IPS DF 6.9 (cell line): ENCODE data around the gene ETS2.

Experiments used
- DNase-seq: peaks from one replicate; pipeline ENCODE4 v3.0.0-alpha.2; 2013; ENCODE audit warnings: low read depth, low spot score
- H3K27ac ChIP-seq: one replicate; pipeline ENCODE4 v1.5.1; 2013; ENCODE audit warnings: low read length, control low read depth
- H3K27me3 ChIP-seq: 2 replicates; pipeline ENCODE4 v1.6.1; 2013; ENCODE audit warnings: mild to moderate bottlenecking, low read length; ENCODE audit not compliant: control insufficient read depth, insufficient read depth
- H3K36me3 ChIP-seq: 2 replicates; pipeline ENCODE4 v1.6.1; 2013; ENCODE audit warnings: low read length; ENCODE audit not compliant: control insufficient read depth, insufficient read depth
- H3K4me1 ChIP-seq: 2 replicates; pipeline ENCODE4 v1.6.1; 2013; ENCODE audit warnings: low read length; ENCODE audit not compliant: control insufficient read depth, insufficient read depth
- H3K4me3 ChIP-seq: 2 replicates; pipeline ENCODE4 v1.5.1; 2013; ENCODE audit warnings: mild to moderate bottlenecking, low read length
- H3K9me3 ChIP-seq: 2 replicates; pipeline ENCODE4 v1.6.1; 2013; ENCODE audit warnings: low read length, inconsistent platforms; ENCODE audit not compliant: control insufficient read depth, insufficient read depth
- WGBS: extraction: QIAGEN DNeasy Blood & Tissue Kit; methylation state at CpG from one replicate; pipeline ENCODE4 v1.1.7; 2013; ENCODE audit warnings: mixed read lengths, missing lambda C conversion rate; ENCODE audit not compliant: insufficient read length, insufficient coverage; 5-methylcytosine and 5-hydroxymethylcytosine counted together

Gene ETS2

DNA sequence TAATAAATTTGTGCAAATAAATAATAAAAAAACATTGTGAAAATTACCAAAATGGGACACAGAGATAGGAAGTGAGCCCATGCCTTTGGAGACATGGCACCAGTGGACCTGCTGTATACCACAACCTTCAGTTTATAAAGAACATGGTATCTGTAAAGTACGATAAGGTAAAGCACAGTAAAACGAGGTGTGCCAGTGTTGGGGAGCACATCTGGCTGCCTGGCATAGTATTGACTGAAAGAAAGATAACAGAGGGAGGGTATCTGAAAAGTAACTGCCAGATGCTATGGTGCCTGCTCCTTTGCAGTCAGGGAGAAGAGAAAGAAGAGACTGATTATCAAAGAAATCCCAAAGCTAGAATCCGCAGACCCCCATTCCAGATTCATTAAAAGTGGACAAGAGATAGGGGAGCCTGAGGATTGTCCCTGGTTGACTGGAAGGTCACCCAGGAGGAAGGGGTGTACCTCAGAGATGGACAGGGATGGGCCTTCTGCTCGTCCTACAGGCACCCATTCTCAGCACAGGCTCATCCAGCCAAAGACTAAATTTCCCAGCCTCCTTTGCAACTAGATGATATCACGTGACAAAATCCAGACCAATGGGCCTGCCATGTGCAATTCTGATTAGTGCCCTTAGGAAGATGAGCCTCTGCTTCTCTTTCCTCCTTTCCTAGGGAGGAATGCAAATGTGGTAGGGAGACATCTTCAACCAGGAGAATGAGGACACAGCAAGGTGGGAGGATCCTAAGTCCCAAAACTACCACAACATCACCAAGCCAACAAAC, 12.9 kb upstream of the ETS2 start:
- H3K9me3 ChIP-seq = no peaks in the 10 kb centered on the region
- H3K27me3 ChIP-seq = no peaks in the 10 kb centered on the region
- no peaks in the 10 kb centered on the region for H3K36me3 ChIP-seq
- no peak overlapping the region for H3K4me3 ChIP-seq
- DNase-seq = no peak
- no peak overlapping the region for H3K27ac ChIP-seq
- WGBS = no CpG with 5 or more reads among the region's 5 CpGs
- H3K4me1 ChIP-seq = peaks cover under 1% of the 10 kb centered on the region; the same call in 1 of the 2 replicates

GRCh38 chr21:38793926-38794713, 11.6 kb upstream of the ETS2 start:
- Histone ChIP-seq H3K36me3 (no peaks in the 10 kb centered on the region), H3K4me1 (no peaks in the 10 kb centered on the region), H3K9me3 (no peaks in the 10 kb centered on the region), H3K27ac (no peak overlapping the region), H3K4me3 (no peak overlapping the region), H3K27me3 (no peaks in the 10 kb centered on the region)
- no CpG with 5 or more reads among the region's 16 CpGs for WGBS
- no peak for DNase-seq

DNA sequence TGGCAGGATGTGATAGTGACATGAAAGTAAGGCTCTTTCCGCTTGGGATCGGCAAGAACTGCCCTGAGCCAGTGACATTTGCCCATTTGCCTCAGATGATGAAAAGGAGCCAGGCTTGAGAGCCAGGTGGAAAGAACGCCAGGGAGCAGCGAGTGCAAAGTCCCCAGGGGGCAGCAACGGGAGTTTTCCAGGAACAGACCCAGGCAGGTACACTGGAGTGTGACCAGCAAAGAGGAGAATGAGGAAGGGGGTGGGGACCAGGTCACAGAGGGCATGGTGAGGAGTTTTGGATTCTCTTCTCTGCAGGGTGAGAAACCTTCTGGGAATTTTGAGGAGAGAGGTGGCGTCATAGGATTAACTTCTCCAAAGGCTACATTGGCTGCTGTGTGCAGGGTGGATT, 10.8 kb upstream of the ETS2 start:
- no peaks in the 10 kb centered on the region for H3K27me3 ChIP-seq
- no peak for DNase-seq
- WGBS = no CpG with 5 or more reads among the region's 6 CpGs
- H3K4me1 ChIP-seq = no peaks in the 10 kb centered on the region
- no peaks in the 10 kb centered on the region for H3K9me3 ChIP-seq
- H3K4me3 ChIP-seq = no peak overlapping the region
- H3K27ac ChIP-seq = no peak overlapping the region
- no peaks in the 10 kb centered on the region for H3K36me3 ChIP-seq

DNA sequence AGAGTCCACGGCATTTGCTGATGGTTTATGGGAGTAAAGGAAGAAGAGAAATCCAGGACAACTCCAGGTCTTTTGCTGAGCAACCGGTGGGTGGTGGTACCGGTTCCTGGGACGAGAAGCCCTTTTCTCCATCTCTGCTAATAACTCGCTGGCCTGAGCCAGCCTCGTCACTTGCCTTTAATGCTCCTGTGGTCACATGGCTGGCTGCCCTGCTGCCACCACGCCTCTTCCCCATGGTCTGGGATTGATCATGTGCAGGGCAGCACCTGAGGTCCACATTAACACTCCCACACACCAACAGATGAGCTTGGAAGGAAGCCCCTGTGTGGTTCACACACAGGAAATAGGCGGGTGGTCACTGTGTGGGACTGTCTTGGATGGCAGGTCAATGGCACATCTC, 10.3 kb upstream of the ETS2 start:
- no peak overlapping the region for H3K4me3 ChIP-seq
- H3K9me3 ChIP-seq = no peaks in the 10 kb centered on the region
- H3K27me3 ChIP-seq = no peaks in the 10 kb centered on the region
- H3K36me3 ChIP-seq = no peaks in the 10 kb centered on the region
- H3K27ac ChIP-seq = no peak overlapping the region
- no CpG with 5 or more reads among the region's 8 CpGs for WGBS
- no peak for DNase-seq
- H3K4me1 ChIP-seq = no peaks in the 10 kb centered on the region

DNA sequence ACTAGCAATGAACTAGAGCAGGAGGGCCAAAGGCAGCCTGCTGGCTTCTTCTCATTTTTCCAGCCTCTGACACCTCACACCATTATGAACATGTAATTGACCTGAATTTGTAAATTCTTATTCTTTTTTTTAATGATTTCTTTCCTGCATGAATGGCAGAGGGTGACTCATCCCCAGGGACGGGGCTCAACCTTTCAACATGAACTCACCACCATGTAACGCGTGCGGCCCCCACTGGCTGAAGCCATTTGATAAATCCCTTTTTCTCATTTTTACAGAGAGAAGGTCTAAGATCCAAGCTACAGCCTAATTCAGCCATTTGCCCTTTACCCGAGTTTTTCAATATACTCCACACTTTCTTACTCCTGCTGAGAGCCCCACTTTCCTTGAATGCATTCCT, 9.3 kb upstream of the ETS2 start:
- no peak for DNase-seq
- no peaks in the 10 kb centered on the region for H3K9me3 ChIP-seq
- no peaks in the 10 kb centered on the region for H3K27me3 ChIP-seq
- H3K27ac ChIP-seq = no peak overlapping the region
- WGBS = no CpG with 5 or more reads among the region's 5 CpGs
- no peaks in the 10 kb centered on the region for H3K36me3 ChIP-seq
- no peak overlapping the region for H3K4me3 ChIP-seq
- H3K4me1 ChIP-seq = no peaks in the 10 kb centered on the region

DNA sequence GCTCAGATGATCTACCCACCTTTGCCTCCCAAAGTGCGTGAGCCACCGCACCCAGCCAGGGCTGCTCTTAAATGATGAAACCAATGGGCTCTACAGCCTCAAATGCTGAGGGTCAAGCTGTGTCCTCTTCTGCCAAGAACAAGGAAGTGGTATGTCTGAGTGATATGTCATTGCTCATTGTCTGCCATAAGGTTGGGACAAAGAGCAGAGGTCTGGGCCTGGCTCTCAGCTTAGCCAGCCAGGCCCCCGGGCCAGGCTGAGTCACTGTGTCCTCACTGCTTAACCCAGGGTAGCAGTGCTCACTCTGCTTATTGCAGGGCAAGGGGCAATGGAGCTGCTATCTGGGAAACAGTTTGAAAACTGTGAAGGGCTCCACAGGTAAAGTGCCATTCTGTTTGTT, 8.3 kb upstream of the ETS2 start:
- H3K27me3 ChIP-seq = no peaks in the 10 kb centered on the region
- no peaks in the 10 kb centered on the region for H3K36me3 ChIP-seq
- no CpG with 5 or more reads among the region's 3 CpGs for WGBS
- H3K4me3 ChIP-seq = no peak overlapping the region
- no peak overlapping the region for H3K27ac ChIP-seq
- no peaks in the 10 kb centered on the region for H3K9me3 ChIP-seq
- H3K4me1 ChIP-seq = no peaks in the 10 kb centered on the region
- no peak for DNase-seq

GRCh38 chr21:38798081-38798480, 7.6 kb upstream of the ETS2 start:
- H3K27ac ChIP-seq = no peak overlapping the region
- H3K4me3 ChIP-seq = no peak overlapping the region
- no peaks in the 10 kb centered on the region for H3K36me3 ChIP-seq
- no peaks in the 10 kb centered on the region for H3K27me3 ChIP-seq
- no peaks in the 10 kb centered on the region for H3K4me1 ChIP-seq
- H3K9me3 ChIP-seq = no peaks in the 10 kb centered on the region
- no peak for DNase-seq
- 100% methylated on average over 3 of the region's 6 CpGs for WGBS

- Histone ChIP-seq H3K4me3 (no peak overlapping the region), H3K27ac (no peak overlapping the region), H3K36me3 (no peaks in the 10 kb centered on the region), H3K27me3 (no peaks in the 10 kb centered on the region), H3K9me3 (no peaks in the 10 kb centered on the region), H3K4me1 (no peaks in the 10 kb centered on the region)
- WGBS = no CpG with 5 or more reads among the region's 7 CpGs
- no peak for DNase-seq
Observed at GRCh38 chr21:38798481-38798882, 7.2 kb upstream of the ETS2 start.

- Histone ChIP-seq H3K9me3 (no peaks in the 10 kb centered on the region), H3K27ac (no peak overlapping the region), H3K27me3 (no peaks in the 10 kb centered on the region), H3K4me1 (no peaks in the 10 kb centered on the region), H3K4me3 (no peak overlapping the region), H3K36me3 (no peaks in the 10 kb centered on the region)
- no CpG with 5 or more reads among the region's 5 CpGs for WGBS
- no peak for DNase-seq
Observed at GRCh38 chr21:38800046-38800758, 5.5 kb upstream of the ETS2 start.

- no peaks in the 10 kb centered on the region for H3K27me3 ChIP-seq
- H3K4me1 ChIP-seq = no peaks in the 10 kb centered on the region
- H3K36me3 ChIP-seq = no peaks in the 10 kb centered on the region
- no peak for DNase-seq
- no CpG with 5 or more reads among the region's 12 CpGs for WGBS
- no peaks in the 10 kb centered on the region for H3K9me3 ChIP-seq
- H3K4me3 ChIP-seq = no peak overlapping the region
- no peak overlapping the region for H3K27ac ChIP-seq
Observed at GRCh38 chr21:38800924-38801744, 4.6 kb upstream of the ETS2 start.
